Bronchial epithelial cell (primary cell): ENCODE results near the gene EPM2AIP1. TPM values are rescaled to one million over a fixed set of nuclear protein-coding genes. Genes with fewer than 3 reads are reported as not detected.

Experiments
- DNase-seq: peaks from one replicate; pipeline ENCODE4 v3.0.0-alpha.2; 2010; ENCODE audit warnings: low read depth
- FAIRE-seq: peaks from 2 replicates; lab custom pipeline; 2011; peaks lifted over from hg19 to GRCh38; lab: Jason Lieb, UNC
- H3K27me3 ChIP-seq: 2 replicates; pipeline ENCODE4 v1.5.1; 2011; ENCODE audit warnings: low read length; ENCODE audit not compliant: control insufficient read depth, insufficient read depth
- H3K36me3 ChIP-seq: 2 replicates; pipeline ENCODE4 v1.5.1; 2011; ENCODE audit warnings: low read length; ENCODE audit not compliant: control insufficient read depth, insufficient read depth
- H3K4me3 ChIP-seq: 2 replicates; pipeline ENCODE4 v1.5.1; 2011; ENCODE audit warnings: mild to moderate bottlenecking, low read depth, low read length, control low read depth
- CTCF ChIP-seq: IDR thresholded peaks from 2 replicates; pipeline ENCODE4 v1.5.1; 2011; ENCODE audit warnings: mild to moderate bottlenecking, moderate library complexity, low read length, control low read depth, inconsistent platforms; ENCODE audit not compliant: insufficient read depth, severe bottlenecking
- total RNA-seq: library from RNA; depleted of rRNA; stranded (reverse); fragments of >200 nt; gene quantifications from 2 replicates; pipeline ENCODE4 v1.2.1, GENCODE V29; 2014

EPM2AIP1 gene
- total RNA-seq, 1 donor from 2014 or later, result 6.1 TPM

- peaks cover 3% of the 10 kb centered on the region for H3K36me3 ChIP-seq
- TF ChIP-seq CTCF, result no peak
- peak overlapping the region; percentile 54 for H3K4me3 ChIP-seq
- DNase-seq (peak; percentile 64), FAIRE-seq (no peak)
- no peaks in the 10 kb centered on the region for H3K27me3 ChIP-seq
These were observed 767 bp downstream of the EPM2AIP1 start for GRCh38 chr3:36991923-36992805.

- no peak for TF ChIP-seq CTCF
- no peak for DNase-seq
- Histone ChIP-seq H3K27me3 (no peaks in the 10 kb centered on the region), H3K4me3 (no peak overlapping the region), H3K36me3 (peaks cover 5% of the 10 kb centered on the region)
- no peak for FAIRE-seq
These were observed 1.8 kb downstream of the EPM2AIP1 start for GRCh38 chr3:36991147-36991546.

- H3K4me3 ChIP-seq, result no peak overlapping the region
- H3K36me3 ChIP-seq, result peaks cover 9% of the 10 kb centered on the region
- no peaks in the 10 kb centered on the region for H3K27me3 ChIP-seq
- no peak for TF ChIP-seq CTCF
- FAIRE-seq, result no peak
- DNase-seq, result no peak
These were observed 3.4 kb downstream of the EPM2AIP1 start for GRCh38 chr3:36989568-36989967.

- FAIRE-seq (no peak), DNase-seq (no peak)
- Histone ChIP-seq H3K27me3 (no peaks in the 10 kb centered on the region), H3K4me3 (no peak overlapping the region), H3K36me3 (peaks cover 12% of the 10 kb centered on the region)
- no peak for TF ChIP-seq CTCF
These were observed 3.9 kb downstream of the EPM2AIP1 start for GRCh38 chr3:36989005-36989404.

GRCh38 chr3:36988356-36988755, 4.6 kb downstream of the EPM2AIP1 start:
- peaks cover 12% of the 10 kb centered on the region for H3K36me3 ChIP-seq
- FAIRE-seq (no peak), DNase-seq (no peak)
- H3K4me3 ChIP-seq, result no peak overlapping the region
- no peaks in the 10 kb centered on the region for H3K27me3 ChIP-seq
- no peak for TF ChIP-seq CTCF
